NCI-H1092 treated with DMSO at 0.1 percent for 48 hours (cell line): ENCODE measurements around the gene CCT4.
A peak's percentile ranks its signal among the peaks of the same experiment; 100 is the strongest.
"Not testable (repeated sequence)": the region's sequence is repeated elsewhere in the genome, so short reads cannot be mapped to it uniquely, and the experiment has no call there.

Experiments
- DNase-seq: peaks from one replicate; lab custom pipeline; 2025; lab: John Stamatoyannopoulos, UW

Gene CCT4, protein sequence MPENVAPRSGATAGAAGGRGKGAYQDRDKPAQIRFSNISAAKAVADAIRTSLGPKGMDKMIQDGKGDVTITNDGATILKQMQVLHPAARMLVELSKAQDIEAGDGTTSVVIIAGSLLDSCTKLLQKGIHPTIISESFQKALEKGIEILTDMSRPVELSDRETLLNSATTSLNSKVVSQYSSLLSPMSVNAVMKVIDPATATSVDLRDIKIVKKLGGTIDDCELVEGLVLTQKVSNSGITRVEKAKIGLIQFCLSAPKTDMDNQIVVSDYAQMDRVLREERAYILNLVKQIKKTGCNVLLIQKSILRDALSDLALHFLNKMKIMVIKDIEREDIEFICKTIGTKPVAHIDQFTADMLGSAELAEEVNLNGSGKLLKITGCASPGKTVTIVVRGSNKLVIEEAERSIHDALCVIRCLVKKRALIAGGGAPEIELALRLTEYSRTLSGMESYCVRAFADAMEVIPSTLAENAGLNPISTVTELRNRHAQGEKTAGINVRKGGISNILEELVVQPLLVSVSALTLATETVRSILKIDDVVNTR

DNA sequence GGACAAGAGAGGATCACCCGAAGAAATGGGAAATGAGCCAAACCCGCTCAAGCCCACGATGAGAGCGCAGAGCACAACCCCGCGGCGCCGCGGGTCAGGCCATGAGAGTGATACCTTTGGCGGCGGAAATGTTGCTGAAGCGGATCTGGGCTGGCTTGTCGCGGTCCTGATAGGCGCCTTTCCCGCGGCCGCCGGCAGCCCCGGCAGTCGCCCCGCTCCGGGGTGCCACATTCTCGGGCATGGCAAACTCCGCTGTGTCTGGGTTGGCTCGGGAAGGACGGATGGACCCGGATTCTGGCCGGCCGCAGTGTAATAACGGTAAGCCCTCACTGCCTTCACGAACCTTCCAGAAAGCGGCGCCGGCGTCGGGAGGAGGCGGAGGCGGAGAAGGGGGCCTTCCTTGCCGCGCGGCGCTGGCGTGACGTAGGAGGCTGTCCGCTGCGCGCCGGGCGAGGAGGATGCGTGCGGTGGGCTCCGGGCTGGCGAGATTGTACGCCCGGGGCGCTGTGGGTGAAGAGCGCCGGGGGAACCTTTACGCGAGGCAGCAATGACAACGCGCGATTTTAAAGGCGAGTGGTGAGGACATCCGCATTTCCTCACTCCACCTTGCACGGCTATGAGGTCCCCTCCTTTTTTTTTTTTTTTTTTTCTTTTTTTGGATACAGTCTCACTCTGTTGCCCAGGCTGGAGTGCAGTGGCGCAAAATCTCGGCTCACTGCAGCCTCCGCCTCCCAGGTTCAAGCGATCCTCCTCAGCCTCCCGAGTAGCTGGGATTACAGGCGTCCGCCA is at the start of gene CCT4:
Gene CCT4 (minus strand): TSS at position 390 of the 789 bp plus-strand sequence. CDS start 149 bp downstream, at position 241.
- DNase-seq, result peak; percentile 85

DNA sequence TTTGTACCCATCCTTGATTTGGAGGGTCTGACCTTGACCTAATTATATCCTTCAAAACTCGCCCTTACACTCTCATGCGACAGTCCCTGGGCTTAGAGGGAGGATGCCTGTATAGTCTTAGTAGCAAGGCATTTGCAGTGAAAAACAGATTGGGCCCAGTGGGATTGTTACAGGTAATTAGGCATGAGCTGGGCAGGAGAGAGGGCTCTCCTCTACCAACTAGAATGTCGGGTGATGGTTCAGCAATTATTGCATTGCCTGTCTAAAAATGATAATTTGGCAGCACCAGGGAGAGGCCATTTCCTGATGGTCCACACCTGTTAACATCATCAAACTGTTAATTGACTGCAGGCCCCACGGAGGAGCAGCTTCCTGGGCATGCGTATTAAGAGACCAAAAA is 49.4 kb upstream of the CCT4 start:
- DNase-seq, result no peak

DNA sequence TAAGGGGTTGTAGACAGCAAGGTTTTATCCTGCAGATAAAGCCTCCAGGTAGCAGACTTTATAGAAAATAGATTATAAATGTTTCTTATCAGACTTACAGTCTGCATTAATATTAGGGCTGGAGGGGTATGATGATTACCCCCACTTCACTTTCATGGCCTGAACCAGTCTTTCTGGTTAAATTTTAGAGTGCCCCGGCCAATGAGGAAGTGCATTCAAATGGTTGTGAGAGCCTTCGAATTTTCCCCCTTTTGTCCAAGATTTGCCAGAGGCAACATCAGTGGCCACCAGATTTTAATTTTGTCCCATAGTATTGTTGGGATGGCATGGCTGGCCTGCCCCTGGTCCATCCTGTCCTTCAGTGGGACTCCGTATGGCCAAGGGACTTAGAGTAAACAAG is 48.6 kb upstream of the CCT4 start:
- DNase-seq, result no peak

DNA sequence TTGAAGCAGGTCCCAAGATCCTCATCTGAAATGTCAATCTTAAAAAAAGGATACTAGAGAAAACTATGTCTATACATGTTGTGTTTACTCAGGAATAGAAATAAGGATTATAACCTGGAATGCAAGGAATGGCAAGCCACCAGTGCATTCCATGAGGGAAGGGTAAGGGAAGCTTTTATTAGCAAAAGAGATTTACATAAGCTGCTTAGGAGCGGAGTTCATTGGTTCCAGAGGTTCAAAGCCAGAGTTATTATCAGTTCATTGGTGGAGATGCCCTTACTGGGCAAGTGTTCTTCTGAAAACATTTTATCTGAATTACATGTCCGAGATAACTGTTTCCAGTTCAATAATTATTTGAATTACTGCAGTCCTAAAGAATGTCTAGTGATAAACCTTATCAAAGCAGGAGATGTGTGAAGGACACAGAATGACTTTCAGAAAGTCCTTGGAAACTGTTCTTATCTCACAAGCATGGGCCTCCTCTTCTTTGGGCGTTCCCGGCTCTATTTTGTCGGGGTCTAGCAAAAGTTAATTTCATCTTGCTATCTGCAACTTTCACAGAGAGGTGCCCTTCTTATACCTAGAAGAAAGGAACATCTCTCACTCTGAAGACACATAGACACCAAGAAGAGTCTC is 40.5 kb upstream of the CCT4 start:
- no peak for DNase-seq

DNA sequence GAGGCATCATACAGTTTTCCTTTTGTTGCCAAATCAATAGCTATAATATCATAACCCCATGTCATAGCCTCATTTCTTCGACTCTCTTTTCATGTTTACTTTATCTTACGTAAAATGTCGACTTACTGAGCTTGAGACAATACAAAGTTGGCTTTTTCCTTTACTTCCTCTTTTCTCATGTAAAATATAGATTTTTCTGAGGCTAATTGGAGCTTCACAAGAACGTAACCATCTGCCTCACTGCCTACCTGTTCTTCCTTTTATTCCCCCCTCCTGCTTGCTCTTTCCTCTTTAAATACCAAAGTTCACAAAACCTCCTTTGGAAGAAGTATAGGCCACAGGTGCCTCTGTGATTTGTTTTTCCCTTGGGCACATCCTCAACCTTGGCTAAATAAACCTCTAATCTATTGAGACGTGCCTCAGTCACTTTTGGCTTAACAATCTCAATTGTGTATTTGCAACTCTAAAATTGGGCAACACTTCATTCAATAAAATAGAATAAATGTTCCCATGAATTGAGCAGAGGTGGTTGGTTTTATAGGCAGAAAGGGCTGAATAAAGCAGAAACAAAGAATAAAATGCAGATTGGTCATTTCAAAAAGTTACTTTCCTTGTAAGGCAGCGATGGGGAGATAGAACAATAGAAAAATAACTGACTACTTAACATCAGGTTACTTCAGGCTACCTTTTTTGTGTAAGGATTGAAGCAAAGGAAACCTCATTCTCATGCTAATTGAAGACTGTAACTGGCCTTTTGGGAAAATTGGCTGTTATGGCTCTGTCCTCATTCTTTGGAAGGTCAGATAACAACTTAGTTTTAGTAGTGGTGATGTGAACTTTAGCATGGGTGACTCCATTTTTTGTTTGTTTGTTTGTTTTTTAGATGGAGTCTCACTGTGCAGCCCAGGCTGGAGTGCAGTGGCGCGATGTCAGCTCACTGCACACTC is 38.3 kb upstream of the CCT4 start:
- DNase-seq, result no peak

DNA sequence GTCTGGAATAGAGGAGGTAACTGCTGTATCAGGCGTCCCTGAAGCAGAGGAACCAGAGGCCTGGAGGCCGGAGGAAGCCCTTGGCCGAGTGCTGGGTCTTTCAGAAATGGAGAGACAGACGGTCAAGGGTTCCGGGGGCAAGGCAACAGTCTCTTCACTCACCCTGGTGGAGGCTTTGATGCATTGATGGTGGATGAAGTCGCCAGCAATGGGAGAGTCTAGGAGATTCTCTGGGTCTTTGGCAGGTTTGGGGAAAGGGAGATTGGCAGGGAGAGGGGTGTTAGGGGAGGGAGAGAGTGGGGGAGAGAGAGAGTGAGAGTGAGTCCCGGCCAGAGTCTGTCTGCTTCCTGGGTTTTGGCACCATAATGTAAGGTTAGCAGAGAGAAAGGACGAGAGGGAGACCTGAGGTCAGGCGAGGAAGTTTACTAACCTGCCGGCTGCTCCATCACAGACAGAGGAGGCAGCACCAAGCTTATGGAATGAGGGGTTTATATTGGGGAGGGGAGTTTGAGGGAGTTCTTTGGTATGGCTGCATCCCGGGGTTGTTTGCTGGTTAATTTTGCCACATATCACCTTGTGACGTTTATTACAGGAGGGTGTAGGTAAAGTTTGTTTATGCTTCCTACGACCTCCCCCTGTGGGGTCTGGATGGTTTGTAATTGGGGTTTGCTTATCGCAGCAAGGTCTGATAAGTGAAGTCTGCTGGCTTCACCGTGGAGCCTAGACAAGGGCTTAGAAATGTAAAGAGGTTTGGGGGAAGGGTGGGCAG is 36.6 kb upstream of the CCT4 start:
- no peak for DNase-seq

DNA sequence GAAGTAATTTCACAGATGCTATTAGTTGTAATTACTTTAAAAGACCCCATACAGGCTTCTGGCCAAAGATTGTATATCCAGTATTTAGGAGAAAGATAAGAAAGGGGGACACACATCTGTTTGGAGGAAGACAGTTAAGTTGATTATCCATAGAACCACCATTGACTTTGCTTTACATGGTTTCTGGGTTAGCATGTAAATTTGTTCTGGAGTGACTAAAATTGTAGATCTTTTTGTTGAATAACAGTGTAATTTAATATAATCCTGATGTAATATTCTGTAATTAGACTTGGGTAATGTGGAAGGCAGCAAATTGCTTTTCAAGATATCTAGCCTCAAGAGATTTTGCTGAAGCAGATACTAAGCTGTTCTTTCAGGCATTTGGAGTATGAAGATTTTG is 34.3 kb upstream of the CCT4 start:
- DNase-seq, result no peak

DNA sequence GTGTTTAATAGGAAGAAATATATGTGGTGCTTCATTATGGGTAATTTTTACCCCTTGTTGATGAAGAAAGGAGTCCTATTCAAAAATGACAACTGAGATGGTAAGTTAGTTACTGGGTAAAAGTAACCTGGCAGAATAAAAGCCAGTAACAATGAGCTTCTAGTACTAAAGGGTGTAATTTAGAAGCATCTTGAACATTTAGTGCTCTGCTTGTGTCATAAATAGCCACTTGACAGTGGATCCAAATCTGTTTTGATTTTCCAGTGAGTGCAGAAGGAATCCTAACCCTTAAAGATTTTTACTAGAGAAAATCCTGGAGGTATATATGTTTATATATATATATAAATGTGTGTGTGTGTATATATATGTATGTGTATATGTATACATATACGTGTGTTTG is 32.1 kb upstream of the CCT4 start:
- no peak for DNase-seq

DNA sequence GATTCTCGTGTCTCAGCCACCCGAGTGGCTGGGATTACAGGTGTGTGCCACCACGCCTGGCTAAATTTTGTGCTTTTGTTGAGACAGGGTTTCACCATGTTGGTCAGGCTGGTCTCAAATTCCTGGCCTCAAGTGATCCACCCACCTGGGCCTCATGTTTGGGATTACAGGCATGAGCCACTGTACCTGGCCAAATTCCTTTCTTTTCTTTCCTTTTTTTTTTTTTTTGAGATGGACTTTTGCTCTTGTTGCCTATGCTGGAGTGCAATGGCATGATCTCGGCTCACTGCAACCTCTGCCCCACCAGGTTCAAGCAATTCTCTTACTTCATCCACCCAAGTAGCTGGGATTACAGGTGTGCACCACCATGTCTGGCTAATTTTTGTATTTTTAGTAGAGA is 26.3 kb upstream of the CCT4 start:
- not testable (repeated sequence) for DNase-seq

DNA sequence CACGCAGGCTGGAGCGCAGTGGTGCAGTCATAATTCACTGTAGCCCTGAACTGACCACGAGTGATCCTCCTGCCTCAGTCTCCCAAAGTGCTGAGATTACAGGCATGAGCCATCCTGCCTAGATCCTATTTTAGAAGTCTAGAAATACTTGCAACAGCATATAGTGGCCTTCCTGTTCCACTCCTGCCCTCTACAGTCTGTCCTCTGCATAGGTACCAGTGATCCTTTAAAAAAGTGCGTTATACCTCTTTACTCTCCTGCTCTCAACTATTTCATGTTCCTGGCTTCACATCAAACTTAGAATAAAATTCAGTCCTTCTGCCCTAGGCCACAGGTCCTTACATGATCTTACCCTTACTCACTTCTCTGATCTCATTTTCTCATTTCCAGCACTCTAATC is 23.1 kb upstream of the CCT4 start:
- DNase-seq, result no peak

DNA sequence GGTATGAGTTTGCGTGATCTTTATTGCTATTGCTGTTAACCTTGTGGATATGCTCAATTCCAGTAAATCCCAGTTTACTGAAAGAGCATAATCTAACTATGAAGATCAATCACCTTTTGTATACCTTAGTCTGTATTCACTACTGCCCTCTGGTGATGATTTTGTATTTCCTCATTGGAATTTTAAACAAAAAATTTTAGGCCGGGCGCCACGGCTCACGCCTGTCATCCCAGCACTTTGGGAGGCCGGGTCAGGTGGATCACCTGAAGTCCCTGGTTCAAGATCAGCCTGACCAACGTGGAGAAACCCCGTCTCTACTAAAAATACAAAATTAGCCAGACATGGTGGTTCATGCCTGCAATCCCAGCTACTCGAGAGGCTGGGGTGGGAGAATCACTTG is 22.1 kb upstream of the CCT4 start:
- DNase-seq, result no peak

DNA sequence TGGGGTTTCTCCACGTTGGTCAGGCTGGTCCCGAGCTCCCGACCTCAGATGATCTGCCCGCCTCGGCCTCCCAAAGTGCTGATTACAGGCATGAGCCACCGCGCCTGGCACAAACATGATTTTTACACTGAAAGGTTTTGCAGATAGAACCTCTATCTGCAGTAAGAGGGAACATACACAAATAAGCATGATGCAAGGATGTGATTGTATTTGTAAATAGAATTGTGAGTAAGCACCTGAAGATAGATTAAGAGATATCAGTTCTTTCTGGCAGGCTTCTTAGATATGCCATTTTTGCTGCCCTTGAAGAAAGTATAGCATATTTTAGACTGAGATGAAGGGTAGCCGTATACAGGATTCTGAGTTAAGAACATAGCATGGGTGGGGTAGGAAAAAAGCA is 20.7 kb upstream of the CCT4 start:
- DNase-seq, result no peak

DNA sequence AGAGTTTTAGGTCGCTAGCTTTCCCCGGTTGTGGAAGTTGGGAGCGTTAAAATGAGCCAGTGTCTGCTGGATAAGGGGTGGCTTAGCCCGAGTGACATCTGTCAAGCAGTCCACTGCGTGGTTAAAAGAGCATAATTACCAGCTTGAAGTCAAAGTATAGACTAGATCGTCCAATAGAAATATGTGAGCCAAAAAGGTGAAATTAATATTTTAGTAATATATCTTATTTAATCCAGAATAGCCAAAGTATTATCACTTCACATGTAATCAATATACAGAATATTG is 17.7 kb upstream of the CCT4 start:
- no peak for DNase-seq

DNA sequence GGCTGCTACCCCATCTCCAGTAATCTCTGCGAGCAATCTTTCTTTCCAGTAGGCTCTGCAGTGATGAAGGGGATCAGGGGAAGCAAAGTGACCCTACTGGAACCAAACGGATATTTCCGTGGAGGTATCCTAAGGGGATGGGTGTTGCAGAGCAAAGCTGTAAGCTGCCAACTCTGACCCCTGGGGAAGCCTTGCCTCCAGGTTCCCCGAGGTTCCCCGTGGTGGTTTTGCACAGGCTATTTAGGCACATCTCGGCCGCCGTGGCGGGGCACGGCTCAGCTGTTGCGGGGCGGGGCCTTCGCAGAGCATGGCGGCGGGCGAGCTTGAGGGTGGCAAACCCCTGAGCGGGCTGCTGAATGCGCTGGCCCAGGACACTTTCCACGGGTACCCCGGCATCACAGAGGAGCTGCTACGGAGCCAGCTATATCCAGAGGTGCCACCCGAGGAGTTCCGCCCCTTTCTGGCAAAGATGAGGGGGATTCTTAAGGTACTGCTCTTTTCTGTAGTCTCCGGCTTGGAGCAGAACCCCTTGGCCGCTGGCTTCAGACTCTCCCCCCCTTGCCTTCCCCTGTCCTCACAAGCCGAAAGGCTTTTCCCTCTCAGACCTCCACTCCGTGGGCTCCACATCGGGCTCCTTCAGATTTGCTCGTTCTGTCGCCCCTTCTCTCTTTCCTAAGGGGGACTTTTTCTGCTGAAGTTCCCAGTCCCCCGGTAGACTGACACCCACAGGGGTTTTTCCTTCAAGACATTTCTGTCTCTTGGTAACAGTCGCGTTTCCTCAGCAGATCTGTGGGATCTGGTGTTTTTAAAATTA is 17.1 kb upstream of the CCT4 start, which contains the start of gene COMMD1:
Gene COMMD1 (plus strand): TSS at position 303 of the 814 bp plus-strand sequence. CDS start 5 bp downstream, at position 308.
- DNase-seq, result peak; percentile 62

DNA sequence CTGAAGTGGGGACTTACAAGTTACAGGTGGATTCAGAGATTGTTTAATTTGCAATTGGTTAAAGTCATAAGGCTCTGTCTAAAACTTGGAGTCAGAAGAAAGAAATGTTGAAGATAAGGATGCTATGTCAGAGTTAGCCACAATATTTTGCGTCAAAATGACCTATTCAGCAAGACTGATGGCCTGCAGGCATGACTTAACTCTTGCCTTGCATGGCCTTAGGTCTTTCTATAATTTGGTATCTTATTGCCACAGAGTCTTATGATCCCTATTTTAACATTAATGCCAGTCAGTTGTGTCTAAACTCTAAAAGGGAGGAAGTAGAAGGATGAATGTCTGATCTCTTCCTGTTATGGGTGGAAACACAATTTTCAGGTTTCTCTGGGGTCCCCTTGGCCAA is 11.8 kb upstream of the CCT4 start:
- DNase-seq, result no peak

DNA sequence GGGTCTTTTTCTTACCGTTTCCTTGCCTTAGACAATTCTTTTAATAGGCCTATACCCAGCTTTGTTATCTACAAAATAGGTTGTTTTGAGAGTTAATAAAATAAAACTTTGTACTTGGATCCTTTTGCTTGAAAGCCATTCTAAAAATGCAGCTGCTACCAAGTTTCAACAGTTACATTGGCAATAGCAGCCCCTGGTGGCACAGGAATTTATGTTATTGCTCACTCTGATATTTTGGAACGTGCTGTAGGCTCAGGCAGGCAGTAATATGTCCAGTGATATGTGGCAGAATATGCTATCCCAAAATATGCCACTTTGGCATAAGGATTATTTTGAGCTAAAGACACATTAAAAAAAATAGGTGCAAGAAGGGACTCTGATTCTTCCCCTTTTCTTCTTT is 10.4 kb upstream of the CCT4 start:
- DNase-seq, result no peak

DNA sequence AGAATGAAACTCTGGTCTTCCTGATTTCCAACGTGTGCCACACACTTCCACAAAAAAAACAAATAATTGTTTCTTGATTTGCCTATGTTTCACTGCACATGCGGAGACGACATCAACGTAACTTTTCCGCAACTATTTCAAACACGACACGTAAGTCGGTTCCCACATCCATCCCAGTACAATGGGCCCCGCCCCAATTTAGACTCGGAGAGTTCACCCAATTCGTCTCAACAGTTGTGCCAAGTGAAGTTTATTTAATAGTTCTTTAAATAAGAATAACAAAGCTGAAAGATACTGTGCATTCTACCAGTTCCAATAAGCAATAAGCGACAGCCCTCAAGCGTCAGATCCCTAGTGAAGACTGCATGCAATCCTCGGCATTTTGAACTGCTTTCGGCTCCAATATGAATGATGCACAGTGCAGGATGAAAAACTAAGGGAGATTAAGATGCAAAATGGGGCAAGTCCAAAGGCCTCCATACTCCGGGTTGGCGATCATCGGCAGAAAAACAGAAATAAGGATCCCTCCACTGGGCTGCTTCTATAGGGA is 664 bp downstream of the CCT4 start:
- peak; percentile 37 for DNase-seq

DNA sequence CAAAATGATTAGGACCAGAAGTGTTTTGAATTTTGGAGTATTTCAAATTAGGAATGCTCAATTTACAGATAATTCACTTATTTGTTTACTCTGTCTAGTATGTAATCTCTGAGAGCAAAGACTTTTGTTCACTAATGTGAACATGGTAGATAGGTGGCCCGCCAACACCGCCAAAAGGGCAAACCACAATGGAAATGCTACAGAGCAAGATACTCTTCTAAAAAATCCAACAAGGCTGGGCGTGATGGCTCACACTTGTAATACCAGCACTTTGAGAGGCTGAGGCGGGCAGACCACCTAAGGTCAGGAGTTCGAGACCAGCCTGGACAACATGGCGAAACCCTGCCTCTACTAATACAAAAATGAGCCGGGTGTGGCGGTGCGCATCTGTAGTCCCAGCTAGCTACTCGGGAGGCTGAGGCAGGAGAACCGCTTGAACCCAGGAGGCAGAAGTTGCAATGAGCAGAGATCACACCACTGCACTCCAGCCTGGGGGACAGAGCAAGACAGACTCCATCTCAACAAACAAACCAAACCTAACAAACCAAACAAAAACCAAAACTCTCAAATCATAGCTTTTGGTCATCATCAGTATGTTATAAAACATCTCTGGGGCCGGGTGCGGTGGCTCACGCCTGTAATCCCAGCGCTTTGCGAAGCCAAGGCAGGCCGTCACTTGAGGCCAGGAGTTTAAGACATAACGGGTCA is 2.4 kb downstream of the CCT4 start:
- no peak for DNase-seq

DNA sequence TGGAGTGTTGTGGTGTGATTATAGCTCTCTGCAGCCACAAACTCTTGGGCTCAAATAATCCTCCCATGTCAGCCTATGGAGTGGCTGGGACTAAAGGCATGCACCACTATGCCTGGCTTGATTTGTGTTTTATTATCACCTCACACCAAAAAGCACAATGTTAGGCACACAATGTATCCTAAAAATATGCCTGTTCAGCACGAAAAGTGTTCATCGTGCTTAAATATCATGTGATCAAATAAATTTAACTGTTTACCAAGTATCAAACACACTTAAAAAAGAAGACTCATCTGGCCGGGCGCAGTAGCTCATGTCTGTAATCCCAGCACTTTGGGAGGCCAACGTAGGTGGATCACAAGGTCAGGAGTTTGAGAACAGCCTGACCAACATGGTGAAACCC is 5.6 kb downstream of the CCT4 start:
- no peak for DNase-seq
